ENCODE results near the gene CAPG.
A peak's percentile ranks its signal among the peaks of the same experiment; 100 is the strongest.
"Not testable (repeated sequence)": the region's sequence is repeated elsewhere in the genome, so short reads cannot be mapped to it uniquely, and the experiment has no call there.

Gene CAPG

DNA sequence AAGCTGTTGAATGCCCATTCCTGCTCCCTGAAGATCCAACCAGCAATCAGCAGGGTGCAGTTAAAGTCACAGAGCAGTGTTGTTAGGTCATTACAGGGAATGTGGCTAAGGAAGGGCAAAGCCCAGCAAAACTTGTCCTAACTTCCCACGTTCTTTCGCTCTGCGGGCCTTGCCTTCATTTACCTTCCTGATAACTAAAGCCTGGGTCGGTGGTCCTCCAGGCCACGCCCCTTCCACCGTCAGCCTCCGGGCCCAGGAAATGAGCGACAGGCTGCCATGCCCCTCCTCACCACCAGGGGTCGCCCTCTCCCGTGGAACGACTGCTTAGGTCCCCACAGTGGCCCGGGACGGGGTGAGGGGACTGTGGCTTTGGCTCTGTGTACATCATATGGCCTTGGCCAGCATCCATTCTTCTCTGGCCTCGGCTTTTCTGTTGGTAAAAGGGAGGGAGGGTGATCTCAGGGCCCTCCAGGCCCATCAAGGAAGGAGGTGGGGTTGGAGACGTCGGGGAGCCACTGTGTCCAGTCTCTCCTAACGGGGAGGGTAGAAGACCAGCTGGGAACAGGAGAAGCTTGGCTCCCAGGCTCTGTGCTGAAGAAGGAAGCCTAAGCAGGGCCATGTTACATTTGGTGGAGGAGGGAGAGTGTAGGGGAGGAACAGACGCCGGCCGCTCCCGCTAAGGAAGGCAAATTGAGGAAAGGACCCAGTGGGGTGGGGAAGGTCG is 10.5 kb upstream of the CAPG start:
- DNase-seq (ENCODE audit: low spot score), result peak; percentile 94

DNA sequence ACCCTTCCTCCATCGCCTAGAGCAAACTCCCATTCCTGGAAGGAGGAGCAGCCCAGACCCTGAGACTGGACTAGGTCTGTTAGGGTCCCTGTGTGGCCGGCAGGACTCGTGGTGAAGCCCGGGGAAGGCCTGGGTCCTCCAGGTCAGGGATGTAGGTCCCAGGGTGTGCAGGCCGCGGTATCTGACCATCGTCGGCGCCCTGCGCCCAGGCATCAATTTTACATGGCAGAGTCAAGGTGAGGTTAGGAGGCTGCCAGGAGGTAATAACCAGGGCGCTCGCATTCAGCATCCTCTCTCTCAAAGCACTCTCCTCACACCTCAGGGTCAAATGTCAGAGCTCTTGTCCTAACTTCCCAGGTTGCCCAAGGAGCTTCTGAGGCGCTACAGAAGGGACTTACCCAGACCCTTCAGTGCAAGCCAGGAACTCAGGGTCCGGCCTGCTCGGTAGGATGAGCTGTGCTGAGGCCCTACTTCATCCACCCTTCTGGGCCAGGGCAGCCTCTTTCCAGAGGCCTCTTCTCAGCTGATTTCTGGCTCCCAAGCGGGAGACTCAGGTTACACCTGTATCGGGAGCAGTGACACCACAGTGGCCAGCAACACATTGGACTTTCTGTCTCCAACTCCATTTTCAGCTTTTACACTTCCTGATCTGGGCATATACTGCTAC is 9.0 kb upstream of the CAPG start:
- DNase-seq (ENCODE audit: low spot score), result no peak

DNA sequence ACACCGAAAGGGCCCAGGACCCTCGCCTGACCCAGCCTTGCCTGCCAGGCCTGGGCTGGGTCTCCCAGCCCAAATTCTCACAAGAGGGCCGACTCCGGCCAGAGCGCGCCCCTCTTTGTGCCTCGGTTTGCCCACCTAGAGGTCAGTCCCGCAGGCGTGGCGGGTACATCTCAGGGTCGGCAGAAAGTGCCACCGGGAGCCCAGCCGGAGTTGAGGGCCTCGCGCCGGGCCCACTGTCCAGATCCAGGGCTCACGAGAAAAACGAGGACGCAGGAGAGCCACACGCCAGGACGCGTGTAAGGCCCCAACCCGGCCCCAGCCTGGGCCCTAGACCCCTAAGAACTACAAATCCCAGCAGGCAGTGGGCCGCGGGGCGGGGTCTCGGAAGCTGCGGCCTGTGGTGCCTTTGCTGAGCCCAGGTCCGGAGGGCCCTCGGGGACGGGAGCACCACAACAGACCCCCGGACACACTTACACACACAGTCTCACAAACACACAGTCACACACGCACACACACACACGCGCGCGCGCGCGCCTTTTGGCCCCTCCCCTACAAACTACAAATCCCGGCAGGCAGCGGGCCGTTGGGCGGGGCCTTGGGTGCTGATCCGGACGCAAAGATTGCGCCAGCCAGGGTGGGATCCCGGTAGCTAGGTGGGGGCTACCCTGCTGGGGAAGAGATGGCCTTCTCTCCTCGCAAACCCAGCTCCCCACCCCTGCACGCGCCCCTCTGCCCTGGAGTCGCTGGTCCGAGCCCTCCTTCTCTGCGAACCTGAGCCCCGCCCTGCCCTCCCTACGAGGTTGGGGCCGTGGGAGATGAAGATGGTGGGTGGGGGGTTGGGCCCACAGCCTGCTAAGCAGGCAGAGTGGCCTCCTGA is 8.2 kb upstream of the CAPG start, which contains the start of gene SH2D6:
SH2D6 (plus strand) TSS at position 583 of the 877 bp plus-strand sequence. CDS start 10,752 bp downstream, outside the sequence.
- peak; percentile 94 for DNase-seq (ENCODE audit: low spot score)

DNA sequence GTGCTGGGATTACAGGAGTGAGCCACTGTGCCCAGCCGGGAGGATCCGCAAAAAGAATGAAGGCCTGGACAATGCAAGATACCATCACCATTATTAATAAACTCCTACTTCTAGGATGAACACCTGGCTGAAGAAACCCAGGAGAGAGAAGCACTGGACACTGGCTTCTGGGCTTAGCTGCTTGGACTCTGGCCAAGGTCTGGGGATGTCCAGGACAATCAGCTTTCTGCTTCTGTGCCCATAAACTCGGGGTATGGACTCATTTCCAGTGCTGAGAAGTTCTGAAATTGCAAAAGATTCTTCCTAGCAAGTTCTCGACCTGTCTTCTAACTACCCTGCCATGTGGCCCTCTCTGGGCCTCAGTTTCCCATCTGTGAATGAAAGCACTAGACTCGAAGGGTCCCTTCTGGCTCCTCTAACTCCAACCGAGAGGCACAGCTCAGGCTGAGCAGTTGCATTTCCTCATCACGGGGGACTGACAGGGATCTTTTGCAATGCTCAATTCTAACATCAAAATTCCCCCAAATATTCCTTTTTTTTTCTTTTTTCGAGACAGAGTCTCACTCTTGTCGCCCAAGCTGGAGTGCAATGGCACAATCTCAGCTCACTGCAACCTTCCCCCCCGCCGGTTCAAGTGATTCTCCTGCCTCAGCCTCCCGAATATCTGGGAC is 5.9 kb upstream of the CAPG start:
- DNase-seq (ENCODE audit: low spot score), result no peak

DNA sequence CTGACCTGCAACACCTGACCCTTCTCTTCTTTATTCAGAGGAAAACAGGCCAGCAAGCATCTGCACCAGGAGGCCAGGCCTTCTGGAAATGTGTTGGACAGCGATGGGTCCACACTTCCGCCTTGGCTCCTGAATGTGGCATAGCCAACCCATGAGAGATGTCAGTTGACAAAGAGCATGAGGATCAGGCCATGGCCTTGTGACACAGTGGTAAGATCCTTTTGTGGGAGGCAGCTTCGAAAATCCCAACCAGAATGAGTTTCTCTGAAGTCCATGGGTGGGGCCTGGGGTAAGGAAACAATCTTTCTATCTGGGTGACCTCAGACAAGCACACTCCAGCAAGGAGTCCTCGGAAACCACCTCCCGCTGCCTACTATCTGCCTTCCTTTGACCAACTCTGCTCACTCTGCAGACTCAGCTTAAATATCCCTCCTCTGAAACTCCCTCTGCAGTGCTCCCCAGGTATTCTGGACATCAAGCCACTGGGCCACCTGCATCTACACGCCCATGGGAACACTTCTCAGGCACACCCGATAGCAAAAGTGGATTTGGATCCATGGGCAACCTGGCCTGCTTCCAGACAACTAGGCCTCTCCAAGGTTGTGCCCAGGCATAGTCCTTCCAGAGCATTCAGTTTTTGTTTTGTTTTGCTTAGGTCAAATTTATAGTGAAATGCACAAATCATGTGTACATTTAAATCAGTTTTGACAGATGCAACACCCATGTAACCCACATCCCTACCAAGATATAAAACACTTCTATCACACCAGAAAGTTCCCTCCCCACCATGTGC is 4.8 kb upstream of the CAPG start:
- no peak for DNase-seq (ENCODE audit: low spot score)

DNA sequence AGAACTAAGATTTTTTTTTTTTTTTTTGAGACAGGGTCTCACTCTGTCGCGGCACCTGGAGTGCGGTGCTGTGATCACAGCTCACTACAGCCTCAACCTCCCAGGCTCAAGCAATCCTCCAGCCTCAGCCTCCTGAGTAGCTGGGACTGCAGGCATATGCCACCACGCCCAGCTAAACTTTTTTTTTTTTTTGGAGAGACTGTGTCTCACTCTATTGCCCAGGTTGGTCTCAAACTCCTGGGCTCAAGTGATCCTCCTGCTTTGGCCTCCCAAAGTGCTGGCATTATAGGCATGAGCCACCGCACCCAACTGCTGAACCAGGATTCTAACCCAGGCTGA is 4.2 kb upstream of the CAPG start:
- not testable (repeated sequence) for DNase-seq (ENCODE audit: low spot score)

DNA sequence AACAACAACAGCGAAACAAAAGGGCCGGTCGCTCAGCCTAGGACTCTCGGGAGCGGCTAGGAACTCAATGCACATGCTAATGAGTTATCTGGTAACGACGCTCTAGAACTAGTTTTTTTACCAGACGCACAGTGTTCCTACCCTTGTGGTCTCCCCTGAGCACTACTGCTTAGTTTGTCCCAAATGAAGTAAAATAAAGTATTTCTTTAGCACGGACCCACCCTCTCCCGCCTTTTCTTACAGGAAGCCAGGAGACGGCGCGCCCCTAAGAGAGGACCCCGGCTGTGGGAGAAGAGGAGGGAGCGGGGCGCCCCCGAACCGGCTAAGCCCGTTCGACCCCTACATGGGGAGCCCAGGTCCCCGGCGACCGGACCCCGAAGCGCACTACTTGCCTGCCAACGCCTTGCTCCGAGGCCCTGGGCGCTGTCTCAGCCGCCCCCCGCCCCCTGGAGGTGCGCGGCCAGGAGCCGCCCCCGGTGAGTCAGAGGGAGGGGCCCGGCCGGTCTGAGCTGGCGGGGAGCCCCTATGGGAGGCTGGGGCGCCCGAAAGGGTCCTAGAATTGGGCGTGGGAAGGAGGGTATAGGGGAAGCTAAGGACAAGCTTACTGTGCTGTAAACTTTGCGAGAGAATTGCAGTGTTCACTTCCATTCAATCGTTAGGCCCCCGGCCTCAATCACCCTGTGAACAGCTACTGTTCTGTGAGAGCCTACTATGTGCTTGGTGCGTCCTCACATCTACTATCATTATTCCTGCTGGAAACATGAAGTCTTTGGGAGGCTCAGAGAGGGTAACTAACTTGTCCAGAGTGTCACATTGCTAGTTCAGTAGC is 3.6 kb upstream of the CAPG start:
- DNase-seq (ENCODE audit: low spot score), result no peak

DNA sequence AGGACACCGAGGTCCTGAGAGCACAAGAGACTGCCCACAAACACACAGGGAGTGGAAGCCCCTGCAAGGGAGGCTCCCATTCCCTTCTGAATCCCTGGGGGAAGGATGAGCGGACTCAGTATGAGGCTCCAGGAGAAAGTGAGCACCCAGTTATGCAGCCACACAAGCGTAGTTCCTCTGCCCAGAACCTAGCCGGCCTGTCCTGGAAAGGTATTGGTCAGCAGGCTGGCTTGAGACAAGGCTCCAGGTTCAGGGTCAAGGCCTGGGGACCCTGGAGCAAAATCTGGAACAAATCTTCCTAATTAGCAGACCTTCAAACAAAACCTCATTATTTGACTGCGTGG is 1.2 kb upstream of the CAPG start:
- no peak for DNase-seq (ENCODE audit: low spot score)

DNA sequence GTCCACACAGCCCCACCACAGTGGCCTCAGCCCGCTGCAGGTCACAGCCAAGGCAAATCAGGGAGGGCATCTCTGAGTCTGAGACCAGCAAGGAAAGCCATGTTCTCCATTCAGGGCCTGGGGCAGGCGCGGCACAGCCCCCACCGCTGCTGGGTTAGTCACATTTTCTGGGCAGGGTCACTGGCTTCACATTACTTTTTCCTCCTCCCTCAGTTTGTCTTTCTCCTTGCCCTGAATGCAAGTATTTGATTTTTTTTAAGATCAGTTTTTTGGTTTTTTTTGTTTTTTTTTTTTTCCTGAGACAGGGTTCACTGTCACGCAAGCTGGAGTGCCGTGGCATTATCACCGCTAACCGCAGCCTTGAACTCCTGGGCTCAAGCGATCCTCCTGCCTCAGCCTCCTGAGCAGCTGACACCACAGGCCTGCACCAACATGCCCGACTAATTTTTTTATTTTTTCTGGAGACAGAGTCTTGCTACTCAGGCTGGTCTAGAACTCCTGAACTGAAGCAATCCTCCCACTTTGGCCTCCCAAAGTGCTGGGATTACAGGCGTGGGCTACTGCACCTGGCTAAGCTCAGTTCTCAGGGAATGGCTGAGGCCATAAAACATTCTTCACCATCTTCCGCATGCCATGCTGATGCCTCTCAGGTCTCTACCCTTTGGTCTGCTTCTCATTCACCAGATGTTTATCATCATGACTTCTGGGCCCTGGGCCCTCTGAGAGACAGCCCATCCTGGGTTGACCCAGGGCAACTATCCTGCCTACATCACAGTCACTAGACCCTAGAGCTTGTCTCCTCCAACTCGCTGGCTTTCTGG is 628 bp upstream of the CAPG start:
- DNase-seq (ENCODE audit: low spot score), result no peak

DNA sequence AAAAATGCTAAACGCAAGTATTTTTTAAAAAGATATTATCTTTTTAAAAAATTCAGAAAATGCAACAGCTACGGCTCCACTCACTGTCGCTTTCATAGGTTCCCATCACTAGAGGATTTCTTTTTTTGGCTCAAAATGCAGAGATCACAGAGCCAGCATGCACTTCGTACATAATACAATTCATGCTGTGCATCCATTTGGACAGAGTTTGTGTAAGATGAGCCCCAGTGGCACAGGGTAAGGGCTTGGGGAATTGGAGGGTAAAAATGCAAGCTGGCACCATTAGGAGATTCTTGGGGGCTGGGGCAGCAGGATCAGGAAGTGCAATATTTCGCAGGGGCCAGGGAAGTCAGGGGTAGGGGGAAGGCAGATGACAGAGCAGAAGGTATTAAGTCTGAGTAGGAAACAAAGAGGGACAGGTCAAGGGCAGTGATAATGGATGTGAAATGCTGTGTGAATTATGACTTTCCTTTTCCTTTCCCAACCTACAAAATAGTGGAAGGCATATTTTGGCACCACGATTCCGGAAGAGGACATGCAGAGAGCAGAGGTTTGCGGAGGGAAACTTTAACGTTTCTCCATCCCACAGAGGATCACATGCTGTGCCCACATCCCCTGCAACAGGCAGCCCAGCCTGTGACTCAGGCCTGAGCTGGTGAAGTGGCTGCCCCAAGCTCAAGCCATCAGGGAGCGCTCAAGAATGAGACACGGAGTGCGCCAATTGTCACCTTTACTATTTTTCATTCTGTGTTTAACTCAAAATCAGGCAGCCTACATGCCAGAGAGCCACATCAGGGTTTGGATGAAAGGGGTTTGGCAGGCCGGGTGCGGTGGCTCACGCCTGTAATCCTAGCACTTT is 4.7 kb downstream of the CAPG start:
- DNase-seq (ENCODE audit: low spot score), result no peak

DNA sequence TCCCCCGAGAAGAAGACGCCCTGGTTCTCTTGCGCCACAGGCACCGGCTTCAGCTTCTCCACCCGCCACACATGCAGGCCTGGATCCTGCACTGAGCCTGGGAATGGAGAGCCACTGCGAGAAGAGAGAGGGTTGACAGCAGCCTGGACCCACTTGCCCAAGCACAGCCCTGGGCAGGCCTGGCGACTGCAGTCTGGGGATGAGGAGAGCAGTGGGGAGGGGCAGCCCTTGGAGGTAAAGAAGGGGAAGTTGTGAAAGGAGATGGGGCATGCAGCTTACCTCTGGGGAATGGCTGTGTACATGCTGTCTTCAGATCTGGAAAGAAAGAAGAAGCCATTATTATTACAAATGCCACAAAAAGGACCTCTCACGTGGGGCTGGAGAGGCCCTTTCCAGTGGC is 8.3 kb downstream of the CAPG start:
- peak; percentile 3 for DNase-seq (ENCODE audit: low spot score)

DNA sequence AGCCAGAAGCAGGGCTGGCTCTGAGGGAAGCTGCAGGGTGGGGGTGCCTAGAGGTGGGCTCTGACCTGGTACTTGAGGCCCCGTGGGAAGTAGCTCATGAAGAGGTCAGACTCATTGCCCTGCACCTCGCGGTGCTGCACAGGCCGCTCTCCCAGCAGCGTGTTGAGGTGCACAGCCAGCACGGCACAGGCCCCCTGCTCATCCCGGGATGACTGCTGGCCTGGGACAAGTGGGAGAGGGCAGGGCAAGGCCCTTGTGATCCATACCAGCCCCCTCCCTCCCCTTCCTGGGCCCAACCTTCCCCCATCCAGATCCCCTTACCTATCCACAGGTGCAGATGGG is 8.7 kb downstream of the CAPG start:
- peak; percentile 4 for DNase-seq (ENCODE audit: low spot score)

DNA sequence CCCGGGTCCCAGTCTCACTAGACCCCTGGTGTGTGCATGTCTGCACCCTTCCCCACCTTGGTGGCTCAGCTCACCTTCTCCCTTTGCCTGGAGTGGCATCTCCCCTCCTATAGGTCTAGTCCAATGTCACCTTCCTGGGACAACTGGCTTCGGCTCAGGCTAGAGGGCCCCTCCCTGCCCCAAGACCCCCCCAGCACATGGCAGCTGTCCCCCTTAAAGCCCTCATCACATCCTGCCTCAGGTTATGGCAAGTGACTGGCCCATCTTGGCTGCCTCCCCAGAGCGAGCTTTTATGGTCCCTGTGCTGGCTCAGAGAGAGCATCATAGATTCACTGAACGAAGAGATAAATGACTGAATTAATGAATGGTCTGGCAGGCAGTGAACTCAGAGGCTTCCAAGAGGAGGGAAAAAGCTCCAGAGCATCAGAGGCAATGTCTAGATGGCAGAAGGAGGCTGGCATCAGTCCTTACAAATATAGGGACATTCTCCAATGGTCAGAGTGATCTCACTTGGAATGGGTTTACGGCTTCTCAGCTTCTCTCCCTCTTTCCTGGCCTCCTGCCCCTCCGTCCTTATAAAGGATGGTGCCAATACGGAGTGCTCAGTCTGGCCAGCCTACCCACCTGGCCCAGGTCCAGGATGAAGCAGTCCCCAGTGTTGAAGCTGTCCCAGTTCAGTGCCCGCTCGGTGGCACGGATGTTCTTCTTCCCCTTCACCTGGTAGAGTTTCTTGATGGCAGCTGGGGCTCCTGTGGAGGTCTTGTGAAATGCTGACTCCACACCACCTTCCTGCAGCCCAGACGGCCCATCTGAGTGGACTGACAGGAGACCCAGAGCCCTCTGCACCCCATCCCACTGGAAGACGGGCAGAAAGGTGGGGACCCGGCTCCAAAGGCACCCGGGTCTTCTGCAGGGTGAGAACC is 9.4 kb downstream of the CAPG start:
- peak; percentile 1 for DNase-seq (ENCODE audit: low spot score)

DNA sequence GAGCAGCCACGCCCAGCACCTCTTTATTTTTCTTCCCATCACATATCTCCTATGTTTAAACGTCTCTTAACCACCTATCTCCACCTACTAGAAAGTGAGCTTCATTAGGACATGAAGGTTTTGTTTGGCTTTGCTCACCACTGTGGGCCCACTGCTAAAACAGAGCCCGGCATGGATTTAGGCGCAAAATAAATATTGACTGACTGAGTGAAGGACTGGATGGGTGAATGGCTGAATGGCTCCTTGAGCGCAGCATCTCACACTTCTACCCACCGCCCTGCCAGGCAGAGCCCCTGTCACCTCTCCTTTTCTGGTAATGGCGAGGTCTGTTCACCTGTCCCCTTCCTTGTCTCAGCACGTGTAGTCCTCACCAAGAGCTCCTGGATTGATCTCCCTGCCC is 10.1 kb downstream of the CAPG start:
- no peak for DNase-seq (ENCODE audit: low spot score)

DNA sequence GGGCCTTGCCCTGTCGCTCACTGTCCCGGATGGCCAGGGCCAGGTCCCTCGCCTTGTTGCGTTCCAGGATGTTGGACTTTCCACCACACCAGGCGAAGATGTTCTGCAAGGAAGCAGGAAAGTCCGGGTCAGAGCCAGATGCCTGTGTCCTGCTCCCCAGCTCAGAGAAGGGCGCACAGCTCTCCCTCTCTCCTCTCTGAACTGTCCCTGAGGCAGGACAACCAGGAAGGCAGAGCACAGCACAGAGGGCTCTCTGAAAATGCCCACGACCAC is 11.0 kb downstream of the CAPG start:
- DNase-seq (ENCODE audit: low spot score), result no peak

DNA sequence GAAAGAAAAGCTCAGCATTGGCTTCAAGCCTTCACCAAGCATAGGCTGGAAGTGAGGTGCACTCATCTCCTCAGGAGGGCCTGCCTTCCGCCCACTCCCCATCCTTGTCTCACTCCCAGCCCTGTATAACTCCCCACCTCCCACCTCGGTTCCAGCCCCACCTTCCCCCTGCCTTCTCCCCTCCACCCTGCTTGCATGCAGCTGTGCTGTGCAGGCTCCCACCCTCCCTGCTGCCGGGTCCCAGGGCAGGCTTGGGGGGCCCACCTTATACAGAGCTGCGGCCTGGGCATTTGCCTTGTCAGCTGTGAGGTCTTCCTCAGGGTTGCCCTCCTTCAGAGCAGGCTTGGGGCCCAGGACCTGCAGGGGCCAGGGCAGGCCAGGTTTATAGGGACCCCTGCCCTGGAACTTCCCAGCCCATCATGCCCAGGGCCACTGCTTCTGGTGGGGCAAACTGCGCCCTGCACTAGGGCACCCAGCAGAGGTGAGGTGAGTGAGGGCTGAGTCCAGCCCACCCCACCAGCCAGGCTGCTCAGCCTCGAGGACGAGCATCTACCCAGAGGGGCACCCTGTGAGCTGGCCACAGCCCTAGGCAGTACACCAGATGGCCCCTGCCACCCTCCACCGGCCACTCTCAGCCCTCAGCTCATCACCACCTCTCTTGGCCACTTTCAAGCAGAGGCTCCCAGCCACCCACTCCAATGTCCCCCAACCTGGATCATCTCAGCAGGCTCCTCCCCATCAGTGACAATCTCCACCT is 11.6 kb downstream of the CAPG start:
- no peak for DNase-seq (ENCODE audit: low spot score)

DNA sequence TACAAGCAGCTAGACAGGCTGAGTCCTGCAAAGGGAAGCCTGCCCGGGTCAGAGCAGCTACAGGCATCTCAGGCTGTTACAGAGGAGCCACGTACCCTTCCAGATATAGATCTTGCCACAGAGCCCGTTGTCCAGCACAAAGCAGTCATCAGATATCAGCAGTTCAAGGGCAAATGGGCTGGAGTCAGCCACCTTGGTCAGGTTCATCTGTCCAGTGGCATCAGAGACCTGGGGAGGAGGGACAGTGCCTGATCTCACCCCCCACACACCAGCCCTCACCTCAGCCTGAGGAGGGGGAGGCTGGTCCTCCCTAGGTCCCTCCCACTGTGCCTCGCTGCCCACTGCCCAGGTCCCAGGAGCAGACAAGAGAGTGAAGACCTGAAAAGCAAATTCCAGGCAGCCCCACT is 12.2 kb downstream of the CAPG start:
- DNase-seq (ENCODE audit: low spot score), result peak; percentile 0
